Keratinocyte (primary cell): ENCODE data around the gene SGIP1.

Experiments used
- EZH2 ChIP-seq: IDR thresholded peaks from one replicate; pipeline ENCODE4 v1.6.1; 2012; ENCODE audit warnings: inconsistent platforms, mild to moderate bottlenecking, low read length, moderate library complexity
- TF ChIP-seq, protein P1 (sequence below), 3 experiments: IDR thresholded peaks in 1 of 3; conservative IDR thresholded peaks in 1 of 3; optimal IDR thresholded peaks in 1 of 3; 2 replicates in 2 of 3; 3 replicates in 1 of 3; pipeline versions ENCODE3 to v1.5.1; 2011; ENCODE audit warnings: low read length in 3 of 3, mild to moderate bottlenecking in 3 of 3, moderate library complexity in 2 of 3, control low read depth in 1 of 3, inconsistent platforms in 1 of 3; ENCODE audit not compliant: insufficient read depth in 2 of 3; ENCODE audit errors: extremely low read depth in 1 of 3

DNA sequence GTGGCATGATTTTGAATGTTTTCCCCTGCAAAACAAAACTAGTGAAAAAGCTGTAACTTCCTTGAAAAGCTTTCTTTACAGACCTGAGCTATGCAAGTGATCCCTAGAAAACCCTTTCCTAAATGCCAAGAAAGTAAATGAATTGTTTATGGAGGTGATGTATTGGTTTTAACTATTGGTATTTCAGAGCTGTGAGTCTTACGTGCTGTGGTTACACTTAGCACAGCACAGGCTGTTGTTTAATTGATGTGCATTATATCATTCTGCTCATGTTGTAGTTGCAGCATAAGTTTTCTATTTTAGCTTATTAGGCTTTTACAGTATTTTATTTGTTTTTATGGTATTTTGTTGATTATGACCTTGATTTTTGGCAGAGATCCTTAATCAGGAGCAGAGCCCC lies 144.2 kb downstream of the SGIP1 start:
- TF ChIP-seq, protein P1, sequence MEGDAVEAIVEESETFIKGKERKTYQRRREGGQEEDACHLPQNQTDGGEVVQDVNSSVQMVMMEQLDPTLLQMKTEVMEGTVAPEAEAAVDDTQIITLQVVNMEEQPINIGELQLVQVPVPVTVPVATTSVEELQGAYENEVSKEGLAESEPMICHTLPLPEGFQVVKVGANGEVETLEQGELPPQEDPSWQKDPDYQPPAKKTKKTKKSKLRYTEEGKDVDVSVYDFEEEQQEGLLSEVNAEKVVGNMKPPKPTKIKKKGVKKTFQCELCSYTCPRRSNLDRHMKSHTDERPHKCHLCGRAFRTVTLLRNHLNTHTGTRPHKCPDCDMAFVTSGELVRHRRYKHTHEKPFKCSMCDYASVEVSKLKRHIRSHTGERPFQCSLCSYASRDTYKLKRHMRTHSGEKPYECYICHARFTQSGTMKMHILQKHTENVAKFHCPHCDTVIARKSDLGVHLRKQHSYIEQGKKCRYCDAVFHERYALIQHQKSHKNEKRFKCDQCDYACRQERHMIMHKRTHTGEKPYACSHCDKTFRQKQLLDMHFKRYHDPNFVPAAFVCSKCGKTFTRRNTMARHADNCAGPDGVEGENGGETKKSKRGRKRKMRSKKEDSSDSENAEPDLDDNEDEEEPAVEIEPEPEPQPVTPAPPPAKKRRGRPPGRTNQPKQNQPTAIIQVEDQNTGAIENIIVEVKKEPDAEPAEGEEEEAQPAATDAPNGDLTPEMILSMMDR (optimal IDR thresholded peaks at IDR 0.05 in 1 of 3, IDR thresholded peaks at IDR 0.05 in 1 of 3, conservative IDR thresholded peaks at IDR 0.05 in 1 of 3; ENCODE audit: extremely low read depth in 1 of 3, insufficient read depth in 2 of 3, low read length in 3 of 3): no peak
- no peak for TF ChIP-seq EZH2
